LNCAP (cell line): Measurements from ENCODE around the gene LENEP.

Experiments used
- TF ChIP-seq, protein P1 (sequence below): fragments of 450-650 bp; IDR thresholded peaks from 2 replicates; pipeline ENCODE4 v1.5.1; 2017; ENCODE audit warnings: mild to moderate bottlenecking

LENEP gene

DNA sequence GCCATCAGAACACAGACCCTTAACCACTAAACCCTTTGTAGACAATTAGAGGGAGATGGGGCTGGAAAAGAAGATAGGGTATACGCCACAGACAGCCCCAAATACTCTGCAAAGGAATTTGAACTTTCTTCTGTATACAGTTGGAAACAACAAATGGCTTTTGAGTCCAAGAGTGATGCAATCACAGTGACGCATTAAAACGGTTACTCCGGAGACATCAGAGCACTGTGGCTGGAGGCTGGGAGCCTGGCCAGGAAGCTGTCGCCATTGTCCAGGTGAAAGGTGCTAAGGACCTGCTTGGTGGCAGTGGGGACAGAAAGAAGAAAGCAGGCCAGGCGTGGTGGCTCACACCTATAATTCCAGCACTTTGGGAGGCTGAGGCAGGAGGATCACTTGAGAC lies 6.1 kb upstream of the LENEP start:
- TF ChIP-seq, protein P1, sequence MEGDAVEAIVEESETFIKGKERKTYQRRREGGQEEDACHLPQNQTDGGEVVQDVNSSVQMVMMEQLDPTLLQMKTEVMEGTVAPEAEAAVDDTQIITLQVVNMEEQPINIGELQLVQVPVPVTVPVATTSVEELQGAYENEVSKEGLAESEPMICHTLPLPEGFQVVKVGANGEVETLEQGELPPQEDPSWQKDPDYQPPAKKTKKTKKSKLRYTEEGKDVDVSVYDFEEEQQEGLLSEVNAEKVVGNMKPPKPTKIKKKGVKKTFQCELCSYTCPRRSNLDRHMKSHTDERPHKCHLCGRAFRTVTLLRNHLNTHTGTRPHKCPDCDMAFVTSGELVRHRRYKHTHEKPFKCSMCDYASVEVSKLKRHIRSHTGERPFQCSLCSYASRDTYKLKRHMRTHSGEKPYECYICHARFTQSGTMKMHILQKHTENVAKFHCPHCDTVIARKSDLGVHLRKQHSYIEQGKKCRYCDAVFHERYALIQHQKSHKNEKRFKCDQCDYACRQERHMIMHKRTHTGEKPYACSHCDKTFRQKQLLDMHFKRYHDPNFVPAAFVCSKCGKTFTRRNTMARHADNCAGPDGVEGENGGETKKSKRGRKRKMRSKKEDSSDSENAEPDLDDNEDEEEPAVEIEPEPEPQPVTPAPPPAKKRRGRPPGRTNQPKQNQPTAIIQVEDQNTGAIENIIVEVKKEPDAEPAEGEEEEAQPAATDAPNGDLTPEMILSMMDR = no peak

DNA sequence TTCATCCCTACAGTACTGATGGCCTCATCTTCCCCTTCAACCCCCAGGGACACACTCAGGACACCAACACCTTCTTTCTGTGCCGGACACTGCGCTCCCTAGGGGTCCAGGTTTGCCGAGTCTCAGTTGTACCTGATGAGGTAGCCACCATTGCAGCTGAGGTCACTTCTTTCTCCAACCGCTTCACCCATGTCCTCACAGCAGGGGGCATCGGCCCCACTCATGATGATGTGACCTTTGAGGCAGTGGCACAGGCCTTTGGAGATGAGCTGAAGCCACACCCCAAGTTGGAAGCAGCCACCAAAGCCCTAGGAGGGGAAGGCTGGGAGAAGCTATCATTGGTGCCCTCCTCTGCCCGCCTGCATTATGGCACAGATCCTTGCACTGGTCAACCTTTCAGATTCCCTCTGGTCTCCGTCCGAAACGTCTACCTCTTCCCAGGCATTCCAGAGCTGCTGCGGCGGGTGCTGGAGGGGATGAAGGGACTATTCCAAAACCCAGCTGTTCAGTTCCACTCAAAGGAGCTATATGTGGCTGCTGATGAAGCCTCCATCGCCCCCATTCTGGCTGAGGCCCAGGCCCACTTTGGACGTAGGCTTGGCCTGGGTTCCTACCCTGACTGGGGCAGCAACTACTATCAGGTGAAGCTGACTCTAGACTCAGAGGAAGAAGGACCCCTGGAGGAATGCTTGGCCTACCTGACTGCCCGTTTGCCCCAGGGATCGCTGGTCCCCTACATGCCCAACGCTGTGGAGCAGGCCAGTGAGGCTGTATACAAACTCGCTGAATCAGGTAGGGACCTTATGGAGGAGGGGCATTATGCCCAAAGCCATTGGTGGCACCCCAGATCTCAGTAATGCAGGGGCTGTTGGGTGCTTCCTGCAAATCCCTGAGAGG lies 5.1 kb upstream of the LENEP start:
- TF ChIP-seq, protein P1 = no peak; the same call in 1 of the 2 replicates

DNA sequence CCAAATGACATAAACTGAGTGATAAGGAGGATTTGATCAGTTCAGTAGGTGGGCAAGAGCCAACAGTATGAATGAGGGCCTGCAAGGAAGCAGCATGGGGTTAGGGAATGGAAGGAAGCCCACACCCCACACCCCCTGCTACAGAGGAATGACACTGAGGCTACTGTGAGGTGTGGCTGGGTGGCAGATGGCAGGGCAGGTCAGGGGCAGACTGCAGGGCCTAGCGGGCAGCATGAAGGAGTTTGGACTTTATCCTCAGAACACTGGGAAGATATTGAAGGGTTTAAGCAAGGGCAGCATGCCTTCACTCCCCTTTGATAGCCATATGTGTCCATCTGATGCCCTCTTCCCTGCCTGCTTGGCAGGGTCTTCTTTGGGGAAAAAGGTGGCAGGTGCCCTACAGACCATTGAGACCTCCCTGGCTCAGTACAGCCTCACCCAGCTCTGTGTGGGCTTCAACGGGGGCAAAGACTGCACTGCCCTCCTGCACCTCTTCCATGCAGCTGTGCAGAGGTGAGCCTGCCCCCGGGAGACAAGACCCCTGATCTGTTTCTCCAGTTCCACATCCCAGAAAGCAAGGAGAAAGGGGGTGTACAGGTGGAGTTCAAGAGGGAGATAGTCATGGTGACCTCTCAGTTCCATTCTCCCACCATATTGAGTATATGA lies 4.1 kb upstream of the LENEP start:
- TF ChIP-seq, protein P1 = no peak

DNA sequence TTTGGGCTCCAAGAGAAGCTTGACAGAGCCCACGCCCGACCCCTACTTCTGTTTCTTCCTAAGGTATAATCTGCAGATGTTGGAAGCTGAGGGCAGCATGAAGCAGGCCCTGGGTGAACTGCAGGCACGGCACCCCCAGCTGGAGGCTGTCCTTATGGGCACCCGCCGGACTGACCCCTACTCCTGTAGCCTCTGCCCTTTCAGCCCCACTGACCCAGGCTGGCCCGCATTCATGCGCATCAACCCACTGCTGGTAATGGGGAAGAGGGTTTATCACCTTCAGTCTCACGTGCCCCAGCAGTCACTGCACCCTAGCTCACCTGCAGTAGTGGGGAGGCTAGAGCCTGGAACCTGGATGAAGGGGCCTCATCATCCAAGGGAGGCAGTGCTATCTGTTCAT lies 3.1 kb upstream of the LENEP start:
- TF ChIP-seq, protein P1 = no peak

DNA sequence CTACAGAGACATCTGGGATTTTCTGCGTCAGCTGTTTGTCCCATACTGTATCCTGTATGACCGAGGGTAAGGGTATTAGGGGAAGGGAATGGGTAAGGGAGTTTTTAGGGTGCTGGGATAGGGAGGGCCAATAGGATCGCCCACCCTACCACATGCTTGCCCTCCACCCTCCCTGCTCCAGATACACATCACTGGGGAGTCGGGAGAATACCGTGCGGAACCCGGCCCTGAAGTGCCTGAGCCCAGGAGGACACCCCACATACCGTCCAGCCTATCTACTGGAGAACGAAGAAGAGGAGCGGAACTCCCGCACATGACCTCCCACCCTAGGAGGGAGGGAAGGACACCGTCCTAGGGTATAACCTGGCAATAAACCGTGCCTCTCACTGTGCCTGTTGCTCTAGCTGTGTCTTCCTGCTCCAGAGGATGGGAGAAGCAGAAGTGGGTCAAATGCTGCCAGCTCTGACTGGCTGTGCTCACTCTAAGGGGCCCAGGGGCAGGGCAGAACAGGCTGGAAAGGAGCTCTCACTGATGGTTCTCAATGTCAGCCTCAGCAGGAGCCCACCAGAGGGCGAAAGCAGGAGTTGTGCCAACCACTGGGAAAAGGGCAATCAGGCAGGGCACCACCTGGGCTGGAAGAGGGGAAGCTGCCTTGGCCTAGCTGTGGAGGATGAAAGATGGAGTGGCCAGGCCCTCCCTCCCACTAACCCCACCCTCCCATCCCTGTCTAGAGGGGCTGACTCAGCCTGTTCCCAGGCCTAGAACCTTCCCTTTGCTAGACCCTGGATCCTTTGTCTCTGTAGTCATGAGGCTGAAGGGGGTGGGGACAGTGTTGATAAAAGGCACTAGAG lies 440 bp upstream of the LENEP start:
- TF ChIP-seq, protein P1 = 0 out of 2 replicates have a peak, but pooled peaks have one; percentile 13

DNA sequence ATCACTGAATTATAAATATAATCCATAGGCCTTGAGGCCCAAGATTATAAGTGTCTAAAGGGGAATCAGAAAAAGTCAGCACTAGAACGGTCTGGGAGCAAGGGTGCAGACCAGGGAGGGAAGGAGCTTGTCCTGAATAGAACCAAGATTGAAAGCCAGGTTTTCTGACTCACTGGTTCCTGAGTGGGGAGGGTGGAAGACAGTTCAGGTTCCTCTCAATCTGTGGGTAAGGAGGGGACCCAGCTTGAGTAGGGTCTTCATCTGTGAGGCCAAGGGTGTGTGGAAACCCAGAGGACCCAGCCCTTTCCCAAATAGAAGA lies 842 bp downstream of the LENEP start:
- TF ChIP-seq, protein P1 = no peak

DNA sequence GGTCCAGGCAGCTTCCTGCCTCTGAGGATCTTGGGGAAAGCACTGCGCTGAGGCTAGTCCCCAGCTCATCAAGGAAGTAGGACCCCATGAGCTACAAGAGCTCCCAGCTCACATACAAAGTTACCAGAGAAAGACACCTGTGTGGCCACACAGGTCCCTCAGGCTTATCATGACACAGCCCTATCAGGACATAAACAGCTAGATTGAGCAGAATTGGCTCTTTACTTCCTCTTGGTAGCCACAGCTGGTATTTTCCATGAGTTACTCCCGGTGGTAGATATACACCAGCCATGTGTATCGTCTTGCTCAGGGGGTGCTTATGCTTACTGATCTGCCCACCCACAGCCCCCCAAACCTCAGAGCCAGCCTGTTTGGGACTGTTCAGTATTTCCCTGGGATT lies 1.2 kb downstream of the LENEP start:
- TF ChIP-seq, protein P1 = no peak
